ENCODE results near the gene MYF6. TPM values are rescaled to one million over a fixed set of nuclear protein-coding genes. Genes with fewer than 3 reads are reported as not detected.

The MYF6 gene
- total and polyA plus RNA-seq, 2 of the 13 experiments (the other 11 are each of a cell fraction or from before 2014, with no cell fraction given): not detected

GRCh38 chr12:80692114-80692513 lies 15.3 kb upstream of the MYF6 start:
- Histone ChIP-seq H3K4me2 (ENCODE audit: low read depth, low read length) (no peak overlapping the region), H3K9ac (ENCODE audit: insufficient read depth, low read depth, low read length) (no peak overlapping the region), H3K27me3 (ENCODE audit: control insufficient read depth in 1 of 2, insufficient read depth in 2 of 2, low read length in 2 of 2) (no peaks in the 10 kb centered on the region), H3K27ac (ENCODE audit: extremely low read length, insufficient read depth, low read length) (no peak overlapping the region), H3K36me3 (replicated peaks in 1 of 2; ENCODE audit: control insufficient read depth in 1 of 2, insufficient read depth in 2 of 2, low read length in 2 of 2) (no peaks in the 10 kb centered on the region), H3K79me2 (ENCODE audit: insufficient read depth, low read length) (no peaks in the 10 kb centered on the region), H4K20me1 (ENCODE audit: insufficient read depth, low read length) (no peaks in the 10 kb centered on the region), H2AFZ (ENCODE audit: low read length) (no peak overlapping the region), H3K4me1 (ENCODE audit: insufficient read depth, low read length) (peaks cover 4% of the 10 kb centered on the region), H3K9me3 (ENCODE audit: low read length) (no peaks in the 10 kb centered on the region), H3K4me3 (replicated peaks in 1 of 3; ENCODE audit: insufficient read depth in 1 of 3, low read depth in 2 of 3, low read length in 3 of 3) (no peak overlapping the region)
- FAIRE-seq (no peak), DNase-seq (ENCODE audit: low spot score) (no peak), ATAC-seq (no peak)
- no peak for TF ChIP-seq SUZ12 (IDR thresholded peaks at IDR 0.05; ENCODE audit: low read depth, low read length)
- TF ChIP-seq RARG (CRISPR knock-in tag; IDR thresholded peaks at IDR 0.05; ENCODE audit: low read depth): no peak
- TF ChIP-seq, protein P1, sequence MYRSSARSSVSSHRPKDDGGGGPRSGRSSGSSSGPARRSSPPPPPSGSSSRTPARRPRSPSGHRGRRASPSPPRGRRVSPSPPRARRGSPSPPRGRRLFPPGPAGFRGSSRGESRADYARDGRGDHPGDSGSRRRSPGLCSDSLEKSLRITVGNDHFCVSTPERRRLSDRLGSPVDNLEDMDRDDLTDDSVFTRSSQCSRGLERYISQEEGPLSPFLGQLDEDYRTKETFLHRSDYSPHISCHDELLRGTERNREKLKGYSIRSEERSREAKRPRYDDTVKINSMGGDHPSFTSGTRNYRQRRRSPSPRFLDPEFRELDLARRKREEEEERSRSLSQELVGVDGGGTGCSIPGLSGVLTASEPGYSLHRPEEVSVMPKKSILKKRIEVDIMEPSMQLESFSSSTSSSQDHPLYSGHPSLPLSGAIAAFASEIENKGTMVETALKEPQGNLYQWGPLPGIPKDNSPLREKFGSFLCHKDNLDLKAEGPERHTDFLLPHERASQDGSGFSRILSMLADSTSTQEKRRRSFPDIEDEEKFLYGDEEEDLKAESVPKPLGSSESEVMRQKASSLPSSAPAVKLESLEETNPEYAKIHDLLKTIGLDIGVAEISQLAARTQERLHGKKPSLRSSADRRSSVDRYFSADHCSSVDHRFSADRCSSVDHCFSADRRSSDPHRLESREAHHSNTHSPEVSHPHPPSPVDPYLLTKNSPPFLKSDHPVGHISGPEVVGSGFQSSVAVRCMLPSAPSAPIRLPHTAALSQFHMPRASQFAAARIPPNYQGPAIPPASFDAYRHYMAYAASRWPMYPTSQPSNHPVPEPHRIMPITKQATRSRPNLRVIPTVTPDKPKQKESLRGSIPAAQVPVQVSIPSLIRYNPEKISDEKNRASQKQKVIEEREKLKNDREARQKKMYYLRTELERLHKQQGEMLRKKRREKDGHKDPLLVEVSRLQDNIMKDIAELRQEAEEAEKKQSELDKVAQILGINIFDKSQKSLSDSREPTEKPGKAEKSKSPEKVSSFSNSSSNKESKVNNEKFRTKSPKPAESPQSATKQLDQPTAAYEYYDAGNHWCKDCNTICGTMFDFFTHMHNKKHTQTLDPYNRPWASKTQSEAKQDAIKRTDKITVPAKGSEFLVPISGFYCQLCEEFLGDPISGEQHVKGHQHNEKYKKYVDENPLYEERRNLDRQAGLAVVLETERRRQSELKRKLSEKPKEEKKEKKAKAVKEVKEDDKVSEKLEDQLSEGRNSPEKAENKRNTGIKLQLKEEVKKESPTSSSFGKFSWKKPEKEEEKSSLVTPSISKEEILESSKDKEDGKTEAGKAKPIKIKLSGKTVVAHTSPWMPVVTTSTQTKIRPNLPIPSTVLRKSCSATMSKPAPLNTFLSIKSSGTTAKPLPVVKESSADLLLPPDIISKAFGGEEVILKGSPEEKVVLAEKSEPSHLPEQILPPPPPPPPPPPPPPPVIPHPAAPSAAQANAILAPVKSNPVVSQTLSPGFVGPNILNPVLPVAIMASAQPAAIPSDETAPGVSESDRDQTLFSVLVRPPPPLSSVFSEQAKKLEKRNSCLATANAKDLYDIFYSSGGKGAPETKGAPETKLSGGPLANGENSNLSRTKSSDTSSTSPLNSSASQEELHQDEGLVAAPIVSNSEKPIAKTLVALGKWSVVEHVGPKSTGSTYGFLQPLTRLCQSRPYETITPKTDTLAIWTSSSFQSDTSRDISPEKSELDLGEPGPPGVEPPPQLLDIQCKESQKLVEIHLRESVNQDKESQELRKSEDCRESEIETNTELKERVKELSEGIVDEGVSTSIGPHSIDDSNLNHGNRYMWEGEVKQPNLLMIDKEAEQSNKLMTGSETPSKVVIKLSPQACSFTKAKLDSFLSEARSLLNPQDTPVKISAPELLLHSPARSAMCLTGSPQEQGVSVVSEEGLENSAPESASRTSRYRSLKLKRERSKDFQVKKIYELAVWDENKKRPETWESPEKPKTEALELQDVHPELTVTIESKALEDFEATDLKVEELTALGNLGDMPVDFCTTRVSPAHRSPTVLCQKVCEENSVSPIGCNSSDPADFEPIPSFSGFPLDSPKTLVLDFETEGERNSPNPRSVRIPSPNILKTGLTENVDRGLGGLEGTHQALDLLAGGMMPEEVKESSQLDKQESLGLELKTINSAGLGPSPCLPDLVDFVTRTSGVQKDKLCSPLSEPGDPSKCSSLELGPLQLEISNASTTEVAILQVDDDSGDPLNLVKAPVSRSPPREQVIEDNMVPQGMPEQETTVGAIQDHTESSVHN (CRISPR knock-in tag; IDR thresholded peaks at IDR 0.05): no peak
- no peak for TF ChIP-seq ZNF333 (CRISPR knock-in tag; IDR thresholded peaks at IDR 0.05; ENCODE audit: borderline replicate concordance)
- TF ChIP-seq ZNF772 (CRISPR knock-in tag; IDR thresholded peaks at IDR 0.05): no peak
- no peak for TF ChIP-seq TARDBP (CRISPR knock-in tag; IDR thresholded peaks at IDR 0.05)
- no peak for TF ChIP-seq MYNN (CRISPR knock-in tag; IDR thresholded peaks at IDR 0.05; ENCODE audit: low read depth)
- no peak for TF ChIP-seq SMARCE1 (IDR thresholded peaks at IDR 0.05; ENCODE audit: borderline replicate concordance)
- TF ChIP-seq ZNF639 (CRISPR knock-in tag; conservative IDR thresholded peaks at IDR 0.05): no peak
- TF ChIP-seq ZNF652 (CRISPR knock-in tag; IDR thresholded peaks at IDR 0.05; ENCODE audit: borderline replicate concordance, low read depth): no peak
- TF ChIP-seq SAFB2 (CRISPR knock-in tag; IDR thresholded peaks at IDR 0.05; ENCODE audit: borderline replicate concordance, low read depth): no peak
- TF ChIP-seq MTA3 (CRISPR knock-in tag; IDR thresholded peaks at IDR 0.05): no peak
- no peak for TF ChIP-seq ELF1 (CRISPR knock-in tag; IDR thresholded peaks at IDR 0.05)
- no peak for TF ChIP-seq ZNF547 (CRISPR knock-in tag; IDR thresholded peaks at IDR 0.05)
- 60% methylated on average over 1 of the region's 1 CpG for WGBS (ENCODE audit: low lambda C conversion rate)
- CTCF ChIA-PET (ENCODE audit: low intra/inter-chr PET ratio, low total read pairs): no interaction called here
- no TSS peak for BruUV-seq (replicated peaks)
- in situ Hi-C loops (cut with HindIII; ENCODE audit: extremely low pct_ligation_motif_present, low pct_unique_long_range_greater_than_20kb): no loop called here
- intact Hi-C loops (cut with micrococcal nuclease; ENCODE audit: unreplicated experiment): no loop called here
- POLR2A ChIA-PET: no interaction called here
